Muscle of leg (tissue), 11 donors: ENCODE data around the gene PARVB. TPM values are rescaled to one million over a fixed set of nuclear protein-coding genes. Genes with fewer than 3 reads are reported as not detected.

Experiments
- DNase-seq: peaks from one replicate; pipeline ENCODE4 v3.0.0; 2013
- H3K27ac ChIP-seq: one replicate; pipeline ENCODE4 v1.5.1; 2013; ENCODE audit warnings: mild to moderate bottlenecking, low read length, control low read depth
- H3K27me3 ChIP-seq: one replicate; pipeline ENCODE4 v1.6.1; 2013; ENCODE audit warnings: low read length; ENCODE audit not compliant: control insufficient read depth, insufficient read depth
- H3K36me3 ChIP-seq: one replicate; pipeline ENCODE4 v1.6.1; 2013; ENCODE audit warnings: low read length; ENCODE audit not compliant: control insufficient read depth, insufficient read depth
- H3K4me1 ChIP-seq: one replicate; pipeline ENCODE4 v1.6.1; 2013; ENCODE audit warnings: low read length; ENCODE audit not compliant: control insufficient read depth, insufficient read depth
- H3K4me3 ChIP-seq: one replicate; pipeline ENCODE4 v1.5.1; 2013; ENCODE audit warnings: low read length, control low read depth
- H3K9me3 ChIP-seq: replicated peaks from 2 replicates; pipeline ENCODE4 v1.6.1; 2013; ENCODE audit warnings: low read depth, low read length; ENCODE audit not compliant: control insufficient read depth
- WGBS: methylation state at CpG from one replicate; pipeline ENCODE4 v1.1.5; 2013; ENCODE audit warnings: missing lambda C conversion rate; ENCODE audit not compliant: insufficient coverage; 5-methylcytosine and 5-hydroxymethylcytosine counted together
- polyA plus RNA-seq, 8 donors: library from polyadenylated mRNA; unstranded; fragments of 120-200 nt; gene quantifications; one replicate each; pipeline versions ENCODE4 v1.2.1 to v1.2.3, GENCODE V29; 2013; ENCODE audit warnings: inconsistent platforms in 1 of 8, low replicate concordance in 1 of 8; ENCODE audit not compliant: insufficient read length in 8 of 8, insufficient read depth in 1 of 8
- total RNA-seq: library from RNA; stranded (reverse); fragments of 120-200 nt; gene quantifications from one replicate; pipeline ENCODE4 v1.2.4, GENCODE V29; 2013

Gene PARVB
- total and polyA plus RNA-seq, 9 donors, result 31.5 to 52.0 (median 43.8) TPM

DNA sequence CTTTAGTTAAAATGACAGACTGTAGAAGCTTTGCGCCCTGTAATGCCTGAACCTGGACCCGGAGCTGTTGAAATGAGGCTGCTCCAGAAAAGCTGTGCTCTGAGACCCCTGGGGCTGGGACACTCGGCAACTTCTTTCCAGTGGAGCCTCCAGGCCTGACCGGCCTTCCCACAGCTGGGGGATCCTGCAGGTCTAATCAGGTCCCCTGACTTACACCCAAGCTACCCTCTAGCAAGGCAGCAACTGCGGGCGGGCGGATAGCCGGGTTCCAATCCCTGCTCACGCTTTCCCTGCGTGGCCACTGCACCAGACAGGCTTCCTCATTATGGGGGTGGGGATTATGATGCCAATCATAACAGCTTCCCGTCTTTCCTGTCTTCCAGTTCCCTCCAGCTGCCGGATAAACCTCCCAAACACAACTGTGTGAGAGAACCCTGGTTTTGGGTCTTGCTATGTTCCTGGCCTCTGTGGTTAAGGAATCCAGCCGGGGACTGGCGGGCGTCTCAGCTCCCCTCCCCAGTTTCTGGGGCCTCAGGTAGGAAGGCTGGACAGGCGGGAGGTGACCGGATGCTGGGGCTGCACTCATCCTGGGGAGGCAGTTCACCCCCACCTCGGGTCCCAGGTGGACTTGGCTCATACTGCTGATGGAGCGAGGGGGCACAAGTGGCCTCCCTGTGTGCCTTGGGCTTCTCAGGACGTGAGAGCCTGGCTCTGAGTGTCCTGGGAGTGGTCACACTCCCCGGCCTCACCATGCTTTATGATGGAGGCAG is 195.2 kb downstream of the PARVB start:
- no peaks in the 10 kb centered on the region for H3K4me1 ChIP-seq
- WGBS, result 71% methylated on average over 9 of the region's 21 CpGs

DNA sequence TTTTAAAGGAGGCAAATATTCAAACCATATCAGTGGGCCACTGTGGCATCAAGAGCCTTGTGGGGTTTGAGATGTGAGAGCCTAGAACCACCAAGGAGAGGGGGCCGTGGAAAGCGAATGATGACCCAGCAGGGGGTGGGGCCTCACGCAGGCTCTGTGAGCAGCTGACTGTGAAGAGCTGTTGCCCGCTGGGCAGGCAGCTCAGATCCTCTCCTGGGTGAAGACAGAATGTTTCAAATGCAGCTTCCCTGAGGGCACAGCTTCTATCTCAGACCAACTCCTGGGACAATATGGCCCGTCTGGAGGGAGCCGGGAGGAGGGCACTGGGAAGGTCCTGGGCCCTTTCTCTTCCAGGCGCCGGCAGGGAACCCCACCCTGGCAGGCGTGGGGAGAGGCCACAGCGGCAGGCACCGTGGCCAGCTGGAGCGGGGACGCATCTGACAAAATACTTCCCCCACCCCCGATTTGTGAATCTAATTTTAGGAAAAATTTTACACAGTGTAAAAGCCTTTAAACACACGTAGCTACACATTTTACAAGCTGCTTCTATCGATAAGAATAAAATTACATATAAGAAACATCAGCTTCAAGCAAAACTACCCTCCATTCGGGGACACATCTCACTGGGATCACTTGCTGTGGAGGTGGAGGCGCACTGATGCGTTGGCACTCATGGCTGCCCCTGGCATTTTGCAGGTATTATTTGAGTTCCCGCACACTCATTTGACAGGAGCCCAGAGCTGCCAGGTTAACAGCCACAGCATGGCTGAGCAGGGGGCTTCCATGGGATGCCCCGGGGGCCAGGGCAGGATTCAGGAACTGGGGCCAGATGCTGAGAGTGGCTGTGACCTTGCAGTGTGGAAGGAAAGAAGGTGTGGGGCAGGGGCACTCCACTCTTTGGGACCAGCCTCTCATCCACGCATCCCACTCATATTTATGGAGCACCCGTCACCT is 196.9 kb downstream of the PARVB start:
- peaks cover 19% of the 10 kb centered on the region for H3K27me3 ChIP-seq

More for the DNA sequence above, 195.2 kb downstream of the PARVB start:
- no peak for DNase-seq
- no peak overlapping the region for H3K4me3 ChIP-seq
- no peaks in the 10 kb centered on the region for H3K36me3 ChIP-seq
- peaks cover 6% of the 10 kb centered on the region for H3K9me3 ChIP-seq
- H3K27ac ChIP-seq, result no peak overlapping the region
- peaks cover 3% of the 10 kb centered on the region for H3K27me3 ChIP-seq

DNA sequence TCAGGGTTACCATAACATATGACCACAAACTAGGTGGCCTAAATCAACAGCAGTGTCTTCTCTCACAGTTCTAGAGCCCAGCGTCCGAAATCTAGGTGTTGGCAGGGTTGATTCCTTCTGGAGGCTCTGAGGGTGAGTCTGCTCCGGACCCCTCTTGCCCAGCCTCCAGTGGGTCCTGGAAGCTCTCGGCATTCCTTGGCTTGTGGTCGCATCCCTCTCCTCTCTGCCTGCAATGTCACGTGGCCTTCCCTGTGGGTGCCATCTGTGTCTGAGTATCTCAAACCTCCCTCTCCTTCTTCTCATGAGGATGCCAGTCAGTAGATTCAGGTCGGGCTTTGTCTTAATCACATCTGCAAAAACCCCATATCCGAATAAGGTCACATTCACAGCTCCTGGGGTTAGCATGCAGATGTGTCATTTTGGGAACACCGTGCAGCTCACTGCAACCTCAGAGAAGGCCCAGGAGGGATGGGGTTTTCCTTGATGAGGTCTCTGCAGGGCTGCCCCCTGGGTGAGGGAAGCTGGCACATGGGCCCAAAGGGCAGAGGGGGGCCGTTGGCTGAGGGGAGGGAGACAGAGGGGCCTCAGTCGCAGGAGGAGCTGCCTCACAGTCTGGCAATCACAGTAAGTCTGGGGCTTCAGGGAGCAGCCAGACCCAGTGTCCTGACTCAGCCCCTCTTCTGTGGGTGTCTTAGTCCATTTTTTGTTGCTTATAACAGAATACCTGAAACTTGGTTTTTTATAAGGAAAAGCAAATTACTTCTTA is 197.8 kb downstream of the PARVB start:
- WGBS, result 81% methylated on average over 6 of the region's 11 CpGs
- H3K27me3 ChIP-seq, result peaks cover 20% of the 10 kb centered on the region
- no peaks in the 10 kb centered on the region for H3K4me1 ChIP-seq
- DNase-seq, result no peak
- no peak overlapping the region for H3K27ac ChIP-seq
- peaks cover 3% of the 10 kb centered on the region for H3K9me3 ChIP-seq
- no peaks in the 10 kb centered on the region for H3K36me3 ChIP-seq
- no peak overlapping the region for H3K4me3 ChIP-seq

More for the DNA sequence above, 196.9 kb downstream of the PARVB start:
- Histone ChIP-seq H3K27ac (no peak overlapping the region), H3K4me1 (no peaks in the 10 kb centered on the region), H3K4me3 (no peak overlapping the region), H3K9me3 (peaks cover 3% of the 10 kb centered on the region), H3K36me3 (no peaks in the 10 kb centered on the region)
- WGBS, result 80% methylated on average over 7 of the region's 23 CpGs
- no peak for DNase-seq

Other genes with a start within 250 kb of the PARVB start
- 1.5 TPM for gene EFCAB6, start 212.0 kb upstream of the PARVB start, total RNA-seq
- gene EFCAB6, start 212.0 kb upstream of the PARVB start, polyA plus RNA-seq, result 1 to 10 TPM in 4 of 8 donors, under 1 TPM in 4; 0.63 to 1.6 (median 1.0) TPM
- gene SULT4A1, start 161.8 kb upstream of the PARVB start, total RNA-seq, result 1.2 TPM
- gene SULT4A1, start 161.8 kb upstream of the PARVB start, polyA plus RNA-seq, result 1 to 10 TPM in 7 of 8 donors, under 1 TPM in 1; 0.92 to 4.3 (median 2.3) TPM
- not detected for gene PNPLA5, start 132.3 kb upstream of the PARVB start, total RNA-seq
- gene PNPLA5, start 132.3 kb upstream of the PARVB start, polyA plus RNA-seq, result under 1 TPM in 1 of 8 donors, not detected in 7; 0.12 TPM
- 0.18 TPM for gene PNPLA3, start 100.5 kb upstream of the PARVB start, total RNA-seq
- gene PNPLA3, start 100.5 kb upstream of the PARVB start, polyA plus RNA-seq, result under 1 TPM; 0.29 to 0.79 (median 0.37) TPM
- 34.9 TPM for gene SAMM50, start 68.9 kb upstream of the PARVB start, total RNA-seq
- gene SAMM50, start 68.9 kb upstream of the PARVB start, polyA plus RNA-seq, result 10 to 100 TPM; 41.9 to 57.0 (median 47.7) TPM
- 3.0 TPM for gene PARVG, start 156.6 kb downstream of the PARVB start, total RNA-seq
- 1 to 10 TPM; 2.8 to 4.3 (median 3.2) TPM for gene PARVG, start 156.6 kb downstream of the PARVB start, polyA plus RNA-seq